HG02798 (cell line): Measurements from ENCODE around the gene MAGOH.
A peak's percentile ranks its signal among the peaks of the same experiment; 100 is the strongest.

ENCODE experiments used
- ATAC-seq: cut with Tn5 transposase; IDR thresholded peaks from one replicate; pipeline ENCODE4 v1.9.1; 2021; ENCODE audit warnings: mild to moderate bottlenecking; ENCODE audit not compliant: unreplicated experiment, poor library complexity

The MAGOH gene

DNA sequence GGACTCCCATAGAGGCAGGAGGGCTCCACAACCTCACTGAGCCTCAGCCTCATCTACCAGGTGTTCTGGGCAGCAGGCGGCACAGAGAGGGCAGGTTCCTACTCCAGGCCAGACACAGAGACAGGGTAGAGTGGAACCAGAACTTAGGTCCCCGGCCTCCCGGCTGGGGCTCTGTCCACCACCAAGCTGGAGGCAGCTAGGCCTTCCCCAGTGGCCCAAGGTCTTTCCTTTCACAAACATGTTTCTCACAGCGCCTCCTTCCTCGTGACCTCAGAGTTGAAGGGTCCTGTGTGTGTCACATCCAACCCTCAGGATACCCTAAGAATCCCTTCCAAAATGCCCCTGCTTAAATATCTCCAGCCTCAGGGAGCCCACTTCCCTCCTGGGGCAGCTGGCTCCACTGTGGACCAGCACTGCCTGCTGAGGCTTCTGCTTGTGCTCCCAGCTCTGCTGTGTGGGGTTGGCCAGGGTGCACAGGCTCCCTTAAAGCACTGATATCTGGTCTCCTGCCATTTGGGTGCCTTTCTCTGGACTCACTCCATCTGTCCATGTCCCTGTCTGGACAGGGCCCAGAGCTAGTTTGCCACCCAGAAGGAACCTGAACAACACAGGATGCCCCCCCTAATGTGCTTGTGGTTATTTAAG lies 33.2 kb upstream of the MAGOH start:
- no peak for ATAC-seq

DNA sequence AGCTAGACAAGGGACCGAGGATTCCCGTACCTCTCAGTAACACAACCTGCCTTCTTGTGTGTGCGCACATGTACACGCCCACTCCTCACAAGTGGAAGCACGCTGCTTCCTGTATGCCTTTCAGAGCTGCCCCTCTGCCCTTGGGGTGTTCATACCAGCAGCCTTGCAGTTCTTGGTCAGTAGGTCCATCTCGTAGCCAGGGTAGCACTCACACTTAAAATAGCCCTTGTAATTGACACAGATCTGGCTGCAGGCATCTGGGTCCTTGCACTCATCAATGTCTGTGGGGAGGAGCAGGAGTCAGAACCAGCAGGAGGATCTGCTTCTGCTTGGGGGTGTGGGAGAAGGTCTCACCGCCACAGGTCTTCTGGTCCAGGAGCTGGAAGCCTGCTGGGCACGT lies 32.6 kb upstream of the MAGOH start:
- ATAC-seq, result no peak

DNA sequence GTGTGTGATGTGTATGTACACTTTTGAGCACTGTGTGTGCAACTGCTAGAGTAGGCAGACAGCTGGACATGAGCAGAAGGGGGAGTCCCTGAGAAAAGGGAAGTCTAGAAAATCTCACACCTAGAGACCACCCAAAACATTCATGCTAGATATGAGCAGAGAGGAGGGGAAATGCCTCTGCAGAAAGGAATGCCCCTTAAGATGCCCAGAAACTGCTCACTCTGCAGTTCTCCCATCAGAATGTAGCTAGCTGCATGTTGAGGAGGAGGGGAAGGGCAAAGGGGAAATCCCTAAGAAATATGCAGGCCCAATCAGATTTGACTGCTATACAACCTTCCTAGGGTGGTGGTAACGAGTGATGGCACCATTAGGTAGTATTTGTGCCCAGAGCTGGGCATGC lies 31.8 kb upstream of the MAGOH start:
- ATAC-seq, result no peak

DNA sequence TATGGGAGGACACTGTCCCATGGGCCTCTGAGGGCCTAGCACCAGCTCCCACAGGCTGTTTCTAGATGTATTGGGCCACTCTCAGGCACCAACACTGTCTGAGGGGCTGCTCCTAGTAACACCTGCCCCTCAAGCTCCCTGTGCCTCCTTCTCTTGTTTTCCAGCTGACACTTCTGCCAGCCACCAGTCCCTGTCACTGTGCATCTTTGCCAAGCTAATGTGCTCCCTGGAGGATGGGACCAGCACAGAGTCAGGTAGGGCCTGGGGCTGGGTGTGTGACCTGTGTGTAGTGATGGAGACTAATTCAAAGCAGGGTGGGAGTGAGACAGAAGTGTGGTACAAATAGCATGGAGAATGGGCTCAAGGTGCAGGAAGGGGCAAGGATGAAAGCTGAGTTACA lies 29.4 kb upstream of the MAGOH start:
- ATAC-seq, result no peak

DNA sequence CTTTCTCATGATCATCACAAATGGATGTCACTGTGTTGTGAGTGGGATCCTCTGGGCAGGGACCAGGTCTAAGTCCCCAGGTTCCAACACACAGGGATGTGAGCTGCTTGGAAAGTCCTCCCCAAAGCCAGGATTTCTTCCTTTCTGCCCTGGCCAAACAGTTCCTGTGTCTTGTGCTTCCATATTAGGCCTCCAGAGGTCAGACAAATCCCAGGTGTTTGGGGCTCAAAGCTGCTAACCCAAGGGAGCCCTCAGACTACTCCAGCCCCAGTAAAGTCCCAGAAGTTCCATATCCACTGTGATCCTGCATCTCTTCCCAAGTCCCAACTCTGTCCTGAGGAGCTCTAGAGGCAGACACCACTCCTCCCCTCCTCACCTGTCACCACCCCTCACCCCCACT lies 27.7 kb upstream of the MAGOH start:
- ATAC-seq, result no peak

DNA sequence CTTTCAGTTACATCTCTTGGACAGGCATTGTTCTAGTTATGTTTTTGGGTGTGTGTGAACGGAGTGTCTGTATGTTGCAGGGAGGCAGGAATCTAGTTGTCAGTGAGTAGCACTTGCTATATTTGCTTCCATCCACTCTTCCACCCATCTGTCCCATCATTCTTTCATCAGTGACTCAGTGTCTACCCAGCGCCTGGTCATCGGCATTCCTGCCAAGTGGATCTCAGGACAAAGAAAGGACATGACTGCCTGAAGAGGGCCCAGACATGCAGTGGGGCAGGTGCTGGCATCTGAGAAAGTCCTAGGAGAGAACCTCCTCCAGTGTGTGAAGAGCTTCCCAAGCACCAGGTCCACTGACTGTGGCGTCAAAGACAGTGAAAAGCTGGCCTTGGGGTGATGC lies 27.3 kb upstream of the MAGOH start:
- no peak for ATAC-seq

DNA sequence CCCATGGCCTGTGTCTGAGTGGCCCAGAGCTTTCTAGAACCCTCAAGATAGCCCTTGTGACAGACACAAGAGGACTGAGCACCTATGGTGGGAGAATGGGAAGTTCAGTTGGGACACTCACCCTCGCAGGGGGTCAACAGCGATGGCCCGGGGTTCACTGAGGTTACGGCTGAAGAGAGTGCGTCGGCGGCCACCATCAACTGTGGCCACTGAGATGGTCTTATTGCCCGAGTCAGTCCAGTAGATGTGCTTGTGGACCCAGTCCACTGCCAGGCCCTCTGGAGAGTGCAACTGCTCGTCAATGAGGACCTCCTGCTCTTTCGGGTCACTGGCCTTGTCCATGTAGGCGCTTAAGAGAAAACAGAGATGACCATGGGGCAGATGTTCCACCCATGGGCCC lies 25.7 kb upstream of the MAGOH start:
- ATAC-seq, result no peak

DNA sequence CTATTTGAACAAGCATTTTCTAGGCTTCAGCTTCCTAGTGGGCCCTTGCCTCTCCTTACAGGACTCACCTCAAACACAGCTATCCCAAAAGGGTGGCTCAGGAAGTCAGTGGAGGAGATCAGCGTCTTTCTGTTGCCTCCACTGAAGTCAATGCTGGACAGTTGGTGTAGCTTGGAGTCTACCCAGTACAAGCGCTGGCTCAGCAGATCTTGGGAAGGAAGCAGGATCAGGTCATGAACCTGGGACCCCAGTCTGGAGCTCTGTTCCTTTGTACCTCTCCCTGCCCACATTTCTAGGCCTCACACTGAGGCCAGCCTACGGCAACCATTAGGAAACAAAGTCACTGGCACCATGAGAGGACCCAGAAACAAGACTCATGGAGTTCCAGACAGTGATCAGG lies 23.7 kb upstream of the MAGOH start:
- ATAC-seq, result no peak

DNA sequence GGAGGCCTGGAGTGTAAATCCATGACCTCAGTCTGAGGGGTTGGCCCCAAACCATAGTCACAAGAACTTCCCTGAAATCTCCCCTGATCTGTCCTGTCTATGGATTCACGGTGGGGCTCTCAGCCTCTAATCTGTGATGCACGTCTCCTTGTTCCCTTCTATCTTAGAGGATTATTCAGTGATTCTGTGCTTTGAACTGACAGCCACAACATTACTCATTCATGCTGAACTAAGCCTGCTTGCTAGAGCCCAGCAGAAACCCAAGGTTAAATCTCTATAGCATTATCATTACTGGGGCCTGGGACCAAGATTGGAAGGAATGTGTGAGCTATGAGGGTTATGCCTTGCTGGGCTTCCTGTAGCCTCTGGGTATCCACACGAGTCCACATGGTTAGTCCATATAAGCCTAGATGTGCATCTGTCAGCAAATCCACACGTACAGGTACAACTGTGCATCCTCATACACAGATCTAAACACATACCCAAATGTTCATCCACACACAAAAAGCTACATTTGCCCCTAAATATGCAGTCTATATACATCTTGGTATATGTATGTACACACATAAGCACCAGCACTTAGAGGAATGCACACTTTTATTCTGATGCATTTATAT lies 22.4 kb upstream of the MAGOH start:
- ATAC-seq, result no peak

DNA sequence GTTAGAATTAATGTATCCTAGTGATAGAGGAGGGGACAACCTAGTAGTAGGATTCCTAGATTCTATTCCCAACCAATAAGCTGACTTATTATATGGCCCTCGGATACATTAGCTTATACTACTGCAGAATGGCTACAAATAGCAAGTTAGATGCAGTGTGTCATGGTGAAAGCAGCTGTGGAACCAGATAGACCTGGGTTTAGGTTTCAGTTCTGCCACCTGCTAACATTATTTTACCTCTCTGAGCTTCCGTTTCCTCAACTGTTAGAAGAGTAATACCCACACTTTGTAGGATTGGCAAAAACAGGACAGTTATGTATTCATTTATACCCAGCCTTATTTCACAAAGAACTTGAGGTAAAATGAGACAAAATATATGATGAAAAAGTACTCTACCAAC lies 21.6 kb upstream of the MAGOH start:
- ATAC-seq, result peak; percentile 55

DNA sequence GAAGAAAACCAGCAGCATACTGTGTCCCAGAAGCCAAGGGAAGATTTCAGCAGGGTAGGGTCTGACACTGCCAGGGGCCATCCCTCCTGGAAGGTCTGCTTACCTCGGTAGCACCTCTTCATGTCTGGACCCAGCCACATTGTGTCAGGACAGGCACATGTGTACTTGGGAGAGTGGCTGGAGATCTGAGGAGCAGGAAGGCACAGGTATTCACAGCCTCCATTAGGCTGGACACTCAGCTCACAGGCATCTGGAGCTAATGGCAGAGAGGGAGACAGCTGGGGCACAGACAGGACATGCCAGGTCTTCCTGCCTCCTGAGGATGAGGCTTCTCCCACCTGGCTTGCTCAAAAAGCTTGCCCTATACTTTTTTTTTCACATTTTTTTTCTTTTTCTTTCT lies 19.9 kb upstream of the MAGOH start:
- ATAC-seq, result no peak

DNA sequence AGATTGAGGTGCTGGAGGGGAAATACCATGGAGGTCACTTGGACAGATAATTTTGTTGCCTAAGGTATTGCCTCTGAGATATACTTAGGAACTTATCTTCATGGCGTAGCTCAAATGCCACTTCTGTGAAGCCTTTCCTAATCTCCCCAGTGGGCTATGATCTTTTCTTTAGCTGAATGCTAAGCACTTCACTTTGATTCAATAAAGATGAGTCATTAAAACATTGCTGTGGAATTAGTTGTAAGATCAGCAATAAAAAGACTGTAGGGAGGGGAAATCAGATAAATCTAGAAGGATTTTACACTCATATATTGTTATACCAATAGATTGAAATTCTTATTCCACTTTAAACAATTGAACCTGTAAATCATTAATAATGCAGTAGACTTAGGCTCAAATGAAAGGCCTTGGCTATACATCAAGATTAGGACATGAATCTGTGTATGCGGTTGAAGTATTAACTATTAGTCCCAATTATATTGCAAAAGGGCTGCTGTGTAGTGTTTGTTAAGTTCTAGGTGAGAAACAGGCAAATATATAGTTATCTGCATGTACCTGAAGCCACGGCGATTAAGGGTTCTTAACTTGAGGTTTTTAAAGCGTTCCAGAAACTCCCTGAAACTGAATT lies 19.2 kb upstream of the MAGOH start:
- no peak for ATAC-seq

DNA sequence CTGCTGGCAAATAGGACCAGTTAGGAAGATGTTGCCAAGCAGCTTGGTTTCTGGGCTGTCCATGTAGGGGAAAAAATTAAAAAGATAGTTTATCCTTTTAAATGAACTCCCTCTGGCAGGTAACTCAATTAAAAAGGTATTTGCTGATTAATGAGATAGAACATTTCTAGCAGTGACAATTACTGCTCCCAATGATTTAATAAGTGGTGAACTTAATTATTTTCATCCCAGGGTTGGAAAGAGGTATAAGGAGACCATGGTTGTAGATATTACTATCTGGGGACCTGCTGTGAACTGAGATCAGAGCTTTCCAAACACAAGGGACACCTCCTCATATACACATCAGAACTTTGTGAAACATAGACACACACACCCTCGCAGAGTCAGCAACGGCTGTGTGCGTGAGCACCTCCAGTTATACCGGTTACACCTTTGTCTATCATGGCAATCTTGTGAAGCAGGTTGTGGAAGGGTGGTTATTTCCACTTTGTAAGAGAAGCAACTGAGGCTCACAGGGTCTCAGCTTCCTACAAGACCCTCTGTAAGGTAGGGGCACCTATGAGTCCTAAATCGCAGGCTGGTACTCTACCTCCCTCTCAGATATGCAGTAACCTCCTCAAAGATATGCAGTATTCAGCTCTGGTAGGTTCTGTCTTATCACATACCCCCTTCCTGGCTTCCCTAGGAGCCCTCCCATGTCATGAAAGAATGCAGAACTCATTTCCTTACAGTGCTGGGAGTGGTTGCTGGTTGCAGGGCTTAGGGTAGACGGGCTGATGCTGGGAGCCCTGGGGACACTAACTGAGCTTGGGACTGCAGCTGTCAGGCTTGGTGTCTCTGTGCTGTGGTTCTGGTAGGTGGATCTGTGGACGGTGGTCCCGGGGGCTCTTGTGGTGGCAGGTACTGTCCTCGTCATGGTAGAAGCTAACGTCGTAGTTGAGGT lies 18.5 kb upstream of the MAGOH start:
- no peak for ATAC-seq

DNA sequence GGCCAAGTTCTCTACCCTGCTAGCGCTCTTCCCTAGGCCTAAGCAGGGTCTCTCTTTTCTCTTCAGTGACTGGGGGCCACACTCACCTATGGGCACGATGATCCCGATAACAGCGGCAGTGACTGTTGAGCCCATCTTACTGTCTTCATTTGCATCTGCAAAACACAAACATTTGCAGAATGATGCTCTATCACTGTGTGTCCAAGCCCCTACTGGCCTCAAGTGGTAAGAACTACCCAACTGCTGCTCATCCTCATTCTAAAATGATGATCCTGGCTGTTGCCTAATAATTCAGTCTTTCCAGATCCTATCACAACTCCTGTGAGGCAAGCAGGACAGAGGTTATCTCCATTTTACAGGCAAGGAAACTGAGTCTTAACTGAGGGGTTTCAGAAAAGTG lies 16.7 kb upstream of the MAGOH start:
- ATAC-seq, result no peak

DNA sequence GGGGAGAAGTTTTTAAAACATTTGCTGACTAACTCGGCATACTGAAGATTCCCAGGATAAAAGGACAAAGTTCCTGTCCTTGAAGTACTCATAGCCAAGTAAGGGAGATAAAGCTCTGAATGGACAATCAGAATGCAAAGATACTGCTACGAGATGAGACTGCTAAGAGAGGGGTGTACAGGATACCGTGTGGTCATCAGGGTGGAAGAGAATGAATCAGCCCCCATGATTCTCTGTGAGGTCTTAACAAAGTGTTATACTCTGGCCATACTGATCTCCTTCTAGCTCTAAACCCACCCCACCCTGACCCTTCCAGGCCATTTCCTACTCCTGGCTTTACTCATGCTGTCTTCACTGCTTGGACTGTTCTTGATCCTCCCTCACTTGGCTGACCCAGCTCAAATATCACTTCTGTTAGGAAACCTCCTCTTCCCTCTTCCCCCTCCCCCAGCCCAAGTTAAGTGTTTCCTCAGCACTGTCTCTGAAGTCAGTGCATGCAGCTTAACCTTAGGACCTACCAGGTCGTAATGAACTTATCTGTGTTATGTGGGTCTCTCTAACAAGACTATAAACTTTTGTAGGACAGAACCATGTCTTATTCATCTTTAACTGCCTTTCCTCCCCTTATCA lies 15.8 kb upstream of the MAGOH start:
- ATAC-seq, result no peak

DNA sequence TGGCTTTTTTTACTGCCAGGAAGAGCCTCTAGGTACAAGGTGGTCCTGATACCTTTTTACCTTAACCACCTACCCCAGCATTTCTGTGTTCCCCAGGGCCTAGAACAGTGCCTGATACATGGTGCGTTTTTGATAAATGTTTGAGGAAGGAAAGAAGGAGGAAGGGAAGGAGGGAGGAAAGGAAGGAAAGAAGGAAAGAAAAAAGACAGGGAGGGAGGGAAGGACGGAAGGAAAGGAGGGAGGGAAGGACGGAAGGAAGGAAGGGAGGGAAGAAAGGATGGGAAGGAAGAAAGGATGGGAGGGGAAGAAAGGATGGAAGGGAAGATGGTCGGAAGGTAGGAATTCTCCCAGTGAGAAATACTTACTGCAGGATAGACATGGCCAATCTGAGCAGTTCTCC lies 12.0 kb upstream of the MAGOH start:
- ATAC-seq, result no peak

DNA sequence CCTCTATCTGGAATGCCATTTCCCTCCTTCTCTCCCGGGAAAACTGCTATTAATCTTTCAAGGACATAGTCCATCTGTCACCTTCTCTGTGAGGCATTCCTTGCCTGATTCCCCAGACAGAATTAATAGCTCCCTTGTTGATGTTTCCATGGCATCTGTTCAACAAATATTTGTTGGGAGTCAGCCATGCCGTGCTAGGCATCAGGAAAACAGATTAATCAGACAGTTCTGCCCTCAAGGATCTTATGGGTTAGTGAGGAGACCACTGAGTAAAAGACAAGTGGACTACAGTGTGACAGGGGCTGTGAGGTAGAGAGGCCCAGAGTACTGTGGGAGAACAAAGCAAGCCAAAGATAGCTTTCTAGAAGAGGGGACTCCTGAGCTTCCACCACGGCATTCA lies 11.4 kb upstream of the MAGOH start:
- no peak for ATAC-seq

DNA sequence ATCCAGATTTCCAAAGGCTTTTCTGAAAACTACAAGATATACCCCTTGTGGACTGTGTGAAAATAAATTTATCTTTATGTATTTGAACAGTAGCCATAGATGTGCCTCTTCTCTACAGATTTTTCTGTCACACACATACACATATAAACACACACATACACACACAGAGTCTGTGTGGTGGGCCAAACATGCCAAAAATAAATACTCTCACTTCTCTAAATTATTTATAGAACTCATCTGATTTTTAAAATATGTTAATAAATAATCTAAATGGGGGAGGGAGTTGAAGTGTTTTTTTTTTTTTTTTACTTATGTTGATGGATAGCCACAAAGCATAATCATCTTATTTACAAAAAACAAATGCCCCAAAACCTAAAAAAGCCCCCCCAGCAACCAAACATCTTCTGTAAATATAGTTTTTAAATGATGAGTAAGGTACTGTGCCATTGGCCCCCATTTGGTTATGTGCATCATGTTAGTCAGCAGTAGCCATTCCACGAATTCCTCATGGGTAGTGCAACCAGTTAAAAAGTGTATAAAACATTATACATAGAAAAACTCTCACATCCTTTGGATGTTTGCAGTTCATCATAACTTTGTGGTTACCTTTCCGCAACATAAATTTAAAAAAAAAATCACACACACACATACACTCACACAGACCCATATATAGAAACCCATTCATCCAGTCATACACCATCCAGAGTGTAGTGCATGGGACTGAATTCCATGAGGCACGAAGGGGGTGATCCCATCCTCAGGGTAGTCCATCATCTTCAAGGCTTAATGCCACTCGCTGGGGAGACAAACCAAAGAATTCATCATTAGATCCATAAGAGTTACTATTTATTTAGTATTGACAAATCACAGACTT lies 8.2 kb upstream of the MAGOH start:
- no peak for ATAC-seq

DNA sequence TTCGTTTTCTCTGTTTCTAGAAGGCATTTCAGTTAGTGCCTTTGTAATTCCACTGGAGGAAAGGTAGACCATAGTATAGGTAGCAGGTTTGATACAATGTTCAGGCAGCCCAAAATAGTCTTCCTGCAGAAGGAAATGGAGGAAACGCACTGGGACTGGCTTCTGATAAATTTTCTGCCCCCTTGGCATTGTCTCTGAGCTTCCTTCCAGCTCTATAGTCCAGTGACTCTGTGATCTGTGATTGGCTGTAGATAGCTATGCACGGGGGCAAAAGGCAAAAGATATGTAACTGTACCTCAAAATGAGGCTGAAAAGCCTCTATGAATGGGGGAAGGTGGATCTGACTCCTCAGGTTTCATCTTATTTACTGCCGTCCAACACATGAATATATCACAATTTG lies 5.8 kb upstream of the MAGOH start:
- ATAC-seq, result no peak

DNA sequence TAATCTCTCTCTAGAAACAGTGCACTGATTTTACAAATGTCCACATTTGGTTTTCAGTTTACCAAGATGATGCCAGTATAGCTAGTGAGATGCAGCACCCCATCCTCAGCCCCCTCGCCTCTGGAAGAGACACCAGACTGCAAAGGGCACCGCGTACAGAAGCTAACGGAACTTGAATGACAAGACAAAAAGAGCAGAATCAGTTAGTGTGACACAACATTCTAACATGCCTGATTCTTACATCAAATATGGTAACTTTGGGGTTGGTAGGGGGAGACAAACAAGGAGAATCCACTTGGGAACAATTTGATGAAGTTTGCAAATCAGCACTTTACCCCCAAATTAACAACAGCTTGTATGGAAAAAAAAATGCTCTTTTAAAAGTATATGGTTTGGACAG lies 4.1 kb upstream of the MAGOH start:
- no peak for ATAC-seq
